NB4 (cell line): ENCODE measurements around the gene ARL5C.

Experiments used
- POLR2A ChIP-seq: IDR thresholded peaks from 2 replicates; pipeline ENCODE4 v1.6.1; 2011; ENCODE audit warnings: mild to moderate bottlenecking; ENCODE audit not compliant: insufficient read length; ENCODE audit errors: extremely low read depth
- TF ChIP-seq, protein P1 (sequence below): IDR thresholded peaks from 2 replicates; pipeline ENCODE4 v1.6.1; 2011; ENCODE audit warnings: low read depth, low read length
- TF ChIP-seq, protein P2 (sequence below): IDR thresholded peaks from one replicate; pipeline ENCODE4 v1.5.1; 2012; ENCODE audit warnings: low read depth, low read length

DNA sequence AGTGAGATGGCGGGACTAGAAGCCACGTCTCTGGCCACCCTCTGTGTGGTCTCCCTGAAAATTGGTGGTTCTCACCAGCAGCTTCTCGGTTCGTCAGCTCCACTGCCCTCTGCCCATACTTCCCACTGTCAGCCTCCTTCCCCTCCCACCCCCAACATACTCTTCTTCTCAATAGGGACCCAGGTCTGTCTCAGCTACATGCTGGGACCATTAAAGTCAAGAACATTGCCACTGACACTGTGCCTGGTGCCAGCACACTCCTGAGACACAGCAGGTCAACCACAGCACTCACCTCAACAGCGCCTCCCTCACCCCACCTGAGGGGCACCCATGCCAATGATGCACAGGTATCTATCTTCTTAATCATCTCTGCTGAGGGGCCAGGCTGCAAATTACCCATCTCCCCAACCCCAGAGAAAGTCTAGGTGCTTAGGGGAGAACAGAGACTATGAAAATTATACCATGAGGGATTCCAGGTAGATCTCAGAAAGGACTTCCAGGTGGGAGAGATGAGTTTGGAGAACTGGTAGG is 15.8 kb downstream of the ARL5C start:
- TF ChIP-seq POLR2A: no peak
- TF ChIP-seq, protein P1, sequence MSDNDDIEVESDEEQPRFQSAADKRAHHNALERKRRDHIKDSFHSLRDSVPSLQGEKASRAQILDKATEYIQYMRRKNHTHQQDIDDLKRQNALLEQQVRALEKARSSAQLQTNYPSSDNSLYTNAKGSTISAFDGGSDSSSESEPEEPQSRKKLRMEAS: no peak
- TF ChIP-seq, protein P2, sequence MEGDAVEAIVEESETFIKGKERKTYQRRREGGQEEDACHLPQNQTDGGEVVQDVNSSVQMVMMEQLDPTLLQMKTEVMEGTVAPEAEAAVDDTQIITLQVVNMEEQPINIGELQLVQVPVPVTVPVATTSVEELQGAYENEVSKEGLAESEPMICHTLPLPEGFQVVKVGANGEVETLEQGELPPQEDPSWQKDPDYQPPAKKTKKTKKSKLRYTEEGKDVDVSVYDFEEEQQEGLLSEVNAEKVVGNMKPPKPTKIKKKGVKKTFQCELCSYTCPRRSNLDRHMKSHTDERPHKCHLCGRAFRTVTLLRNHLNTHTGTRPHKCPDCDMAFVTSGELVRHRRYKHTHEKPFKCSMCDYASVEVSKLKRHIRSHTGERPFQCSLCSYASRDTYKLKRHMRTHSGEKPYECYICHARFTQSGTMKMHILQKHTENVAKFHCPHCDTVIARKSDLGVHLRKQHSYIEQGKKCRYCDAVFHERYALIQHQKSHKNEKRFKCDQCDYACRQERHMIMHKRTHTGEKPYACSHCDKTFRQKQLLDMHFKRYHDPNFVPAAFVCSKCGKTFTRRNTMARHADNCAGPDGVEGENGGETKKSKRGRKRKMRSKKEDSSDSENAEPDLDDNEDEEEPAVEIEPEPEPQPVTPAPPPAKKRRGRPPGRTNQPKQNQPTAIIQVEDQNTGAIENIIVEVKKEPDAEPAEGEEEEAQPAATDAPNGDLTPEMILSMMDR: no peak
